OCI-LY1 (cell line): ENCODE measurements around the gene ARHGAP22.

ENCODE experiments used
- CTCF ChIP-seq: fragments of 200-600 bp; sonication (generic), shearing (Covaris generic); IDR thresholded peaks from 2 replicates; pipeline ENCODE4 v1.5.1; 2017; ENCODE audit warnings: mild to moderate bottlenecking, antibody characterized with exemption, low read length, moderate library complexity, mixed read lengths
- EZH2 ChIP-seq: fragments of 200-600 bp; sonication (generic), shearing (Covaris generic); IDR thresholded peaks from 2 replicates; pipeline ENCODE4 v1.8.0; 2017; ENCODE audit warnings: borderline replicate concordance, mixed run types, mild to moderate bottlenecking, antibody characterized with exemption, low read length, moderate library complexity, mixed read lengths

GRCh38 chr10:48519481-48520183 lies 85.2 kb downstream of the ARHGAP22 start:
- TF ChIP-seq CTCF (no peak), EZH2 (no peak)
